IMR-90 (cell line): ENCODE measurements around the gene TGFB1. TPM values are rescaled to one million over a fixed set of nuclear protein-coding genes. Genes with fewer than 3 reads are reported as not detected.

Experiments used
- ATAC-seq: fragments of 200-7000 bp; cut with Tn5 transposase; 2 replicates; pipeline ENCODE4 v1.9.1; 2020; ENCODE audit warnings: low read depth, mild to moderate bottlenecking, moderate library complexity
- BruUV-seq: library from RNA; stranded (reverse); fragments of 400-500 nt; replicated peaks from 2 replicates; lab custom pipeline; 2021; lab: Mats Ljungman, UMichigan
- CTCF ChIA-PET: fragments of 300-600 bp; formaldehyde crosslinking; extraction: SDS; loops from one replicate; lab custom pipeline; 2021; ENCODE audit warnings: antibody characterized with exemption; lab: Yijun Ruan, JAX
- POLR2A ChIA-PET: fragments of 300-600 bp; sonication (Branson Sonifier 250); formaldehyde crosslinking; loops from one replicate; lab custom pipeline; 2022; ENCODE audit warnings: antibody characterized with exemption; ENCODE audit not compliant: unreplicated experiment; lab: Charles Lee
- DNase-seq: peaks from one replicate; pipeline ENCODE4 v3.0.0; 2013
- H2AFZ ChIP-seq: replicated peaks from 2 replicates; pipeline ENCODE3; 2013; ENCODE audit warnings: low read length, mild to moderate bottlenecking; ENCODE audit not compliant: poor library complexity
- H2AK5ac ChIP-seq: 2 replicates; pipeline ENCODE4 v1.6.1; 2013; ENCODE audit warnings: low read depth, low read length, inconsistent platforms
- H2AK9ac ChIP-seq: replicated peaks from 2 replicates; pipeline ENCODE3; 2013; ENCODE audit warnings: mild to moderate bottlenecking, low read depth, low read length, moderate library complexity; ENCODE audit not compliant: poor library complexity
- H2BK120ac ChIP-seq: 2 replicates; pipeline ENCODE4 v1.6.1; 2013; ENCODE audit warnings: low read depth, low read length, inconsistent platforms
- H2BK15ac ChIP-seq: 3 replicates; pipeline ENCODE4 v1.6.1; 2013; ENCODE audit warnings: low read depth, low read length, inconsistent platforms
- H2BK20ac ChIP-seq: 2 replicates; pipeline ENCODE4 v1.6.1; 2013; ENCODE audit warnings: low read depth, mild to moderate bottlenecking, inconsistent platforms, low read length, moderate library complexity
- H2BK5ac ChIP-seq: 2 replicates; pipeline ENCODE4 v1.6.1; 2013; ENCODE audit warnings: mild to moderate bottlenecking, low read depth, low read length, inconsistent platforms; ENCODE audit not compliant: poor library complexity, severe bottlenecking
- H3K14ac ChIP-seq: replicated peaks from 2 replicates; pipeline ENCODE4 v1.6.1; 2013; ENCODE audit warnings: low read depth, low read length, inconsistent platforms
- H3K18ac ChIP-seq: 2 replicates; pipeline ENCODE4 v1.6.1; 2013; ENCODE audit warnings: low read depth, low read length, control low read depth
- H3K23ac ChIP-seq: 2 replicates; pipeline ENCODE4 v1.6.1; 2013; ENCODE audit warnings: low read depth, low read length, inconsistent platforms
- H3K27ac ChIP-seq: 2 replicates; pipeline ENCODE4 v1.5.1; 2013; ENCODE audit warnings: mild to moderate bottlenecking, control low read depth, low read length; ENCODE audit not compliant: insufficient read depth
- H3K27me3 ChIP-seq: 2 replicates; pipeline ENCODE4 v1.6.1; 2013; ENCODE audit warnings: low read length; ENCODE audit not compliant: control insufficient read depth, insufficient read depth
- H3K36me3 ChIP-seq: 2 replicates; pipeline ENCODE4 v1.6.1; 2013; ENCODE audit warnings: low read length, mixed read lengths; ENCODE audit not compliant: control insufficient read depth, insufficient read depth
- H3K4ac ChIP-seq: 2 replicates; pipeline ENCODE4 v1.6.1; 2013; ENCODE audit warnings: low read depth, low read length, inconsistent platforms
- H3K4me1 ChIP-seq: 2 replicates; pipeline ENCODE4 v1.6.1; 2013; ENCODE audit warnings: low read length, mixed read lengths; ENCODE audit not compliant: control insufficient read depth, insufficient read depth
- H3K4me2 ChIP-seq: 2 replicates; pipeline ENCODE4 v1.6.1; 2013; ENCODE audit warnings: low read depth, mild to moderate bottlenecking, control low read depth, low read length, moderate library complexity
- H3K4me3 ChIP-seq: 2 replicates; pipeline ENCODE4 v1.5.1; 2013; ENCODE audit warnings: low read depth, mild to moderate bottlenecking, control low read depth, low read length, moderate library complexity; ENCODE audit not compliant: insufficient read depth
- H3K56ac ChIP-seq: 2 replicates; pipeline ENCODE4 v1.6.1; 2013; ENCODE audit warnings: low read length, inconsistent platforms; ENCODE audit not compliant: insufficient read depth; ENCODE audit errors: extremely low read depth
- H3K79me1 ChIP-seq, 2 experiments: 2 replicates each; pipeline ENCODE4 v1.6.1; 2013; ENCODE audit warnings: low read length in 2 of 2, inconsistent platforms in 1 of 2, low read depth in 1 of 2
- H3K9ac ChIP-seq: 2 replicates; pipeline ENCODE4 v1.6.1; 2013; ENCODE audit warnings: low read depth, low read length, control low read depth
- H3K9me1 ChIP-seq: 2 replicates; pipeline ENCODE4 v1.6.1; 2013; ENCODE audit warnings: low read length, inconsistent platforms; ENCODE audit not compliant: insufficient read depth
- H3K9me3 ChIP-seq: 2 replicates; pipeline ENCODE4 v1.6.1; 2013; ENCODE audit warnings: low read length; ENCODE audit not compliant: control insufficient read depth, insufficient read depth
- H4K20me1 ChIP-seq: 2 replicates; pipeline ENCODE4 v1.6.1; 2013; ENCODE audit warnings: low read length, inconsistent platforms; ENCODE audit not compliant: insufficient read depth
- H4K5ac ChIP-seq: 2 replicates; pipeline ENCODE4 v1.6.1; 2013; ENCODE audit warnings: mild to moderate bottlenecking, low read depth, low read length, control low read depth
- H4K8ac ChIP-seq, 2 experiments: 2 replicates each; pipeline ENCODE4 v1.6.1; 2013; ENCODE audit warnings: low read depth in 2 of 2, low read length in 2 of 2, control low read depth in 1 of 2, inconsistent platforms in 1 of 2
- H4K91ac ChIP-seq: 2 replicates; pipeline ENCODE4 v1.6.1; 2013; ENCODE audit warnings: low read depth, low read length, inconsistent platforms; ENCODE audit not compliant: insufficient read depth
- CEBPB ChIP-seq: IDR thresholded peaks from 2 replicates; pipeline ENCODE4 v1.6.1; 2012; ENCODE audit warnings: low read depth, low read length, improper control_type of control experiment
- CHD1 ChIP-seq: IDR thresholded peaks from 2 replicates; pipeline ENCODE4 v1.6.1; 2012; ENCODE audit warnings: low read depth, low read length, improper control_type of control experiment
- CTCF ChIP-seq: conservative IDR thresholded peaks from 2 replicates; pipeline ENCODE4 v1.5.1; 2012; ENCODE audit warnings: mild to moderate bottlenecking, low read depth, low read length, improper control_type of control experiment
- FOS ChIP-seq: fragments of 150-350 bp; IDR thresholded peaks from 2 replicates; pipeline ENCODE4 v1.6.1; 2016; ENCODE audit warnings: low read depth, low read length
- MAFK ChIP-seq: IDR thresholded peaks from 2 replicates; pipeline ENCODE4 v1.6.1; 2012; ENCODE audit warnings: low read depth, low read length, improper control_type of control experiment
- MAZ ChIP-seq: IDR thresholded peaks from 2 replicates; pipeline ENCODE4 v1.6.1; 2012; ENCODE audit warnings: low read depth, mild to moderate bottlenecking, low read length, improper control_type of control experiment, moderate library complexity, borderline replicate concordance
- MXI1 ChIP-seq: IDR thresholded peaks from 2 replicates; pipeline ENCODE4 v1.6.1; 2012; ENCODE audit warnings: low read depth, mild to moderate bottlenecking, low read length, moderate library complexity, borderline replicate concordance
- NFE2L2 ChIP-seq: fragments of 150-350 bp; IDR thresholded peaks from 2 replicates; pipeline ENCODE4 v1.6.1; 2016; ENCODE audit warnings: low read depth, mild to moderate bottlenecking, low read length
- POLR2A ChIP-seq: IDR thresholded peaks from 2 replicates; pipeline ENCODE4 v1.6.1; 2012; ENCODE audit warnings: mild to moderate bottlenecking, low read depth, low read length
- SMC3 ChIP-seq: fragments of 150-350 bp; IDR thresholded peaks from 2 replicates; pipeline ENCODE4 v1.6.1; 2016; ENCODE audit warnings: low read depth, mild to moderate bottlenecking, antibody characterized with exemption, low read length, moderate library complexity
- WGBS, 2 experiments: methylation state at CpG; one replicate each; pipeline versions ENCODE4 v1.1.5 to v1.1.7; 2013; ENCODE audit warnings: missing lambda C conversion rate in 2 of 2; ENCODE audit not compliant: insufficient read length in 1 of 2; ENCODE audit errors: extremely low coverage in 2 of 2; 5-methylcytosine and 5-hydroxymethylcytosine counted together
- dilution Hi-C: fragments of 300-500 bp; cut with HindIII; formaldehyde crosslinking; loops from one replicate; pipeline ENCODE4 v1.14.3; 2018; ENCODE audit warnings: low sequenced_read_pairs; ENCODE audit not compliant: unreplicated experiment
- in situ Hi-C: fragments of 300-500 bp; cut with MboI; formaldehyde crosslinking; loops from 3 replicates; pipeline ENCODE4 v1.14.3; 2019; ENCODE audit warnings: low sequenced_read_pairs, inconsistent platforms, mixed read lengths
- intact Hi-C: fragments of 100-400 bp; cut with micrococcal nuclease; formaldehyde crosslinking; loops from 2 replicates; pipeline ENCODE4 v1.10.0; 2022
- polyA plus RNA-seq, 3 experiments: library from polyadenylated mRNA; depleted of rRNA; stranded (reverse); fragments of >200 nt; gene quantifications; 2 replicates each; pipeline ENCODE4 v1.2.3, GENCODE V29; 2012; ENCODE audit warnings: low replicate concordance in 1 of 3
- total RNA-seq: library from RNA; depleted of rRNA; stranded (reverse); fragments of >200 nt; gene quantifications from 2 replicates; pipeline ENCODE4 v1.2.3, GENCODE V29; 2012
- TF ChIP-seq, protein P1 (sequence below): fragments of 150-350 bp; IDR thresholded peaks from 2 replicates; pipeline ENCODE4 v1.6.1; 2016; ENCODE audit warnings: low read depth, mild to moderate bottlenecking, low read length, moderate library complexity, borderline replicate concordance
- TF ChIP-seq, protein P2 (sequence below): fragments of 150-350 bp; IDR thresholded peaks from 2 replicates; pipeline ENCODE4 v1.6.1; 2017; ENCODE audit warnings: mild to moderate bottlenecking, antibody characterized with exemption, low read length, low read depth

The TGFB1 gene
- total and polyA plus RNA-seq, 2 of the 4 experiments (the other 2 are of a cell fraction): 3.2 to 26.7 TPM

DNA sequence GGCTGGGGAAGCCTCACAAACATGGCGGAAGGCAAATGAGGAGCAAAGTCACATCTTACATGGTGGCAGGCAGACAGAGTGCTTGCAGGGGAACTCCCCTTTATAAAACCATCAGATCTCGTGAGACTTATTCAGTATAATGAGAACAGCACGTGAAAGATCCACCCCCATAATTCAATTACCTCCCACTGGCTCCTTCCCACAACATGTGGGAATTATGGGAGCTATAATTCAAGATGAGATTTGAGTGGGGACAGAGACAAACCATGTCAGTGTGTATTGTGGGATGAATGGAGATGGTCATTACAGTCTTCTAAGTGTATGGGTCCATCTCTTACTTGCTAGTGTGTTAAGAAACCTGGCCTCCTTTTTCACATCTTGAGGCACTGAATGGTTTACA is 48.3 kb upstream of the TGFB1 start:
- BruUV-seq: no TSS peak
- ChIA-PET POLR2A (no interaction called here), CTCF (no interaction called here)
- Histone ChIP-seq H3K36me3 (0 out of 2 replicates have a peak, but pooled peaks cover 5% of the 10 kb centered on the region), H3K18ac (no peak overlapping the region), H2BK20ac (no peak overlapping the region), H3K4ac (no peak overlapping the region), H3K27me3 (no peaks in the 10 kb centered on the region), H3K79me1 (peaks cover 21 to 31% of the 10 kb centered on the region in 2 experiments), H3K23ac (no peak overlapping the region), H3K9me3 (no peaks in the 10 kb centered on the region), H2BK5ac (no peak overlapping the region), H3K14ac (no peak overlapping the region), H2BK120ac (no peak overlapping the region), H4K5ac (no peak overlapping the region), H2AK5ac (no peak overlapping the region), H4K20me1 (no peaks in the 10 kb centered on the region), H4K8ac (no peak overlapping the region), H3K56ac (no peak overlapping the region), H3K4me1 (peaks cover 4% of the 10 kb centered on the region; the same call in 1 of the 2 replicates), H3K27ac (no peak overlapping the region), H3K4me2 (no peak overlapping the region), H3K4me3 (no peak overlapping the region), H2BK15ac (no peak overlapping the region), H3K9ac (no peak overlapping the region), H4K91ac (no peak overlapping the region), H2AFZ (no peak overlapping the region), H3K9me1 (peaks cover 15% of the 10 kb centered on the region; the same call in 1 of the 2 replicates), H2AK9ac (no peak overlapping the region)
- WGBS, 2 experiments: no CpG with 5 or more reads among the region's 3 CpGs
- dilution Hi-C loops (no loop called here), intact Hi-C loops (no loop called here), in situ Hi-C loops (no loop called here)
- TF ChIP-seq POLR2A (no peak), SMC3 (no peak), NFE2L2 (no peak), CHD1 (no peak), CTCF (no peak), MXI1 (no peak), FOS (no peak), MAZ (no peak), CEBPB (no peak), MAFK (no peak)
- TF ChIP-seq, protein P1, sequence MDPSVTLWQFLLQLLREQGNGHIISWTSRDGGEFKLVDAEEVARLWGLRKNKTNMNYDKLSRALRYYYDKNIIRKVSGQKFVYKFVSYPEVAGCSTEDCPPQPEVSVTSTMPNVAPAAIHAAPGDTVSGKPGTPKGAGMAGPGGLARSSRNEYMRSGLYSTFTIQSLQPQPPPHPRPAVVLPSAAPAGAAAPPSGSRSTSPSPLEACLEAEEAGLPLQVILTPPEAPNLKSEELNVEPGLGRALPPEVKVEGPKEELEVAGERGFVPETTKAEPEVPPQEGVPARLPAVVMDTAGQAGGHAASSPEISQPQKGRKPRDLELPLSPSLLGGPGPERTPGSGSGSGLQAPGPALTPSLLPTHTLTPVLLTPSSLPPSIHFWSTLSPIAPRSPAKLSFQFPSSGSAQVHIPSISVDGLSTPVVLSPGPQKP: no peak
- TF ChIP-seq, protein P2, sequence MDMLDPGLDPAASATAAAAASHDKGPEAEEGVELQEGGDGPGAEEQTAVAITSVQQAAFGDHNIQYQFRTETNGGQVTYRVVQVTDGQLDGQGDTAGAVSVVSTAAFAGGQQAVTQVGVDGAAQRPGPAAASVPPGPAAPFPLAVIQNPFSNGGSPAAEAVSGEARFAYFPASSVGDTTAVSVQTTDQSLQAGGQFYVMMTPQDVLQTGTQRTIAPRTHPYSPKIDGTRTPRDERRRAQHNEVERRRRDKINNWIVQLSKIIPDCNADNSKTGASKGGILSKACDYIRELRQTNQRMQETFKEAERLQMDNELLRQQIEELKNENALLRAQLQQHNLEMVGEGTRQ: no peak
- ATAC-seq: no peak
- no peak for DNase-seq
